Ishikawa (cell line): ENCODE results near the gene TEDDM1.

Source experiments
- CEBPB ChIP-seq: IDR thresholded peaks from 2 replicates; pipeline ENCODE4 v1.6.1; 2012
- CREB1 ChIP-seq: IDR thresholded peaks from 2 replicates; pipeline ENCODE4 v1.6.1; 2012; ENCODE audit warnings: low read depth
- EGR1 ChIP-seq: IDR thresholded peaks from 2 replicates; pipeline ENCODE4 v1.6.1; 2012
- EP300 ChIP-seq: IDR thresholded peaks from 2 replicates; pipeline ENCODE4 v1.6.1; 2012; ENCODE audit warnings: borderline replicate concordance
- FOXM1 ChIP-seq: IDR thresholded peaks from 2 replicates; pipeline ENCODE4 v1.6.1; 2012; ENCODE audit warnings: low read depth, borderline replicate concordance
- NFIC ChIP-seq: IDR thresholded peaks from 2 replicates; pipeline ENCODE4 v1.6.1; 2012
- RAD21 ChIP-seq: IDR thresholded peaks from 2 replicates; pipeline ENCODE4 v1.6.1; 2012; ENCODE audit warnings: low read depth
- REST ChIP-seq: IDR thresholded peaks from 2 replicates; pipeline ENCODE4 v1.6.1; 2012; ENCODE audit warnings: low read depth, mild to moderate bottlenecking
- TAF1 ChIP-seq: IDR thresholded peaks from 2 replicates; pipeline ENCODE4 v1.6.1; 2012; ENCODE audit warnings: low read depth, mild to moderate bottlenecking
- TCF12 ChIP-seq: IDR thresholded peaks from 2 replicates; pipeline ENCODE4 v1.6.1; 2012; ENCODE audit warnings: low read depth
- TEAD4 ChIP-seq: IDR thresholded peaks from 2 replicates; pipeline ENCODE4 v1.6.1; 2012
- USF1 ChIP-seq: IDR thresholded peaks from 2 replicates; pipeline ENCODE4 v1.6.1; 2012
- YY1 ChIP-seq: IDR thresholded peaks from 2 replicates; pipeline ENCODE4 v1.6.1; 2012; ENCODE audit warnings: low read depth
- ZBTB7A ChIP-seq: IDR thresholded peaks from 2 replicates; pipeline ENCODE4 v1.6.1; 2012; ENCODE audit warnings: low read depth
- TF ChIP-seq, protein P1 (sequence below): IDR thresholded peaks from 2 replicates; pipeline ENCODE4 v1.6.1; 2012

The TEDDM1 gene

DNA sequence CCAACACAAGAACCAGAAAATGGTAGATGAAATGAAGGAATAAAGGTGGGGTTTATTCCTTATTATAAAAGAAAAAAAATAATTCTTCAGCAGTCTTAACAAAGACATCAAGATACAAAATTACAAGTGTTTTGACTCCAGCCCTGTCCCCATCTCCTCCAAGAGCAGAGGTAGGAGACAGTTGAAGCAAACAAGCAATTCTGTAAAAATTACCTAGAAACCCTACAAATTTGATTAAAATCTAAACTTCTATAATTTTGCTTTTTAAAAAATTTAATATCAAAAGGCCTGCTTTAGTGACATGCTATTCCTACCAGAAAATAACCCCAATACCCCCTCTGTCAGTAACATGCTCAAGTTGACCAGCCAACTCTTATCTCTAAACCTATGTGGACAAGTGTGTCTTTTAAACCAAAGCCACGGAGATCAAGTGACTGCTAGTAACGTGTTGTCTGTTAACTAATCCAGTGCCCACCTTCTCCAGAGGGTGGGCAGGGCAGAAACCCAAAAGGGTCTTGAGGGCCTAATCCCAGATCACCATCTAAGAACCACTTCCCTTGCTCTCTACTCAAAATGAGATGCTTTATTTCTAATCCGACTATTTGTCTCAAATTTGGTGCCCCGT, 17.3 kb downstream of the TEDDM1 start:
- TF ChIP-seq TCF12 (no peak), RAD21 (no peak), REST (no peak), FOXM1 (no peak), EGR1 (no peak), CEBPB (no peak), USF1 (no peak), NFIC (no peak), CREB1 (no peak), TAF1 (no peak), EP300 (no peak), TEAD4 (no peak), YY1 (no peak)
- TF ChIP-seq, protein P1, sequence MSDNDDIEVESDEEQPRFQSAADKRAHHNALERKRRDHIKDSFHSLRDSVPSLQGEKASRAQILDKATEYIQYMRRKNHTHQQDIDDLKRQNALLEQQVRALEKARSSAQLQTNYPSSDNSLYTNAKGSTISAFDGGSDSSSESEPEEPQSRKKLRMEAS, result no peak

DNA sequence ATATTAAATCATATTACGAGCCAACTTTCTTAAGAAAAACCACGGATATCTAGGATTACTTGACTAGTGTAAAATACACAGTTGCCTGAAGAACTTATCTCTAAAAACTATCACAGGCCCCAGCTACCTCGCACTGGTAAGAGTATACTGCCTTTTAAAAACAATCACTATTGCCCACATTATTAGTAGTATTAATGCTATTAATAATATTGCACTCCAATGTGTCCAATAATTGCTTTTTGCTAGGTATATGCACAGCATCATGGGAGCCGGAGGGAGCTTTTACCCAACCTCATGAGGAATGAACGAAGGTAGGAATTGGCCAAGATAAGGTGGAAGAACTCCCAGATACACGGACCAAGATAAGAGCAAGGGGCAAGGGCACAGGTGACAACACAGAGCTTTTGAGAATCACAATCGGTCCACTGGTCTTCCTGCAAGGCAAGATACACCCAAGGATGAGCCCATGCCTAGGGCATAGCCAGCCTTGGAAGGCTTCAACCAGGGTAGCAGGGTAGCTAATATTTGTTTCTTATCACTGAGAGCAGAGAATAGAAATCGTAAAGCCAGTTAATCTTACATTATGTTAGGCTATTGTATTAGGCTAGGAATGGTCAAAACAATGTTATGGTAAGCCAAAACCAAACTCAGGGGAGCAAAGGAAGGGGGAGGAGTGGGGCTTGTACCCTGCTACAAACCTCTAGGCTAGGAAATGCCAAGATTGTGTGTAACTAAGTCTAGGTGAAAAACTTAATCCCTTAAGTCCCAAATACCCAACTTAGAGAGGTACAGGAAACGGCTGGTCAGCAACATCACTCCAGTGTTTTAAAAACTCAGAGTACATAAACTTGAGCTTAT, 18.3 kb downstream of the TEDDM1 start:
- TF ChIP-seq EGR1 (no peak), TEAD4 (no peak), REST (no peak), NFIC (no peak), YY1 (no peak), TCF12 (no peak), USF1 (no peak)

GRCh38 chr1:182380199-182380598, 20.3 kb downstream of the TEDDM1 start:
- TF ChIP-seq NFIC (no peak), CEBPB (no peak), EP300 (no peak), FOXM1 (no peak), ZBTB7A (no peak), YY1 (no peak), RAD21 (no peak)
- TF ChIP-seq, protein P1, result no peak

GRCh38 chr1:182376936-182377574, 23.4 kb downstream of the TEDDM1 start:
- TF ChIP-seq RAD21, result no peak
- TF ChIP-seq REST, result no peak
- no peak for TF ChIP-seq TCF12
- no peak for TF ChIP-seq FOXM1
- TF ChIP-seq, protein P1, result no peak
- no peak for TF ChIP-seq TAF1
- TF ChIP-seq EP300, result no peak
- TF ChIP-seq TEAD4, result no peak
